HepG2 (cell line): ENCODE measurements around the gene MRPL38. TPM values are rescaled to one million over a fixed set of nuclear protein-coding genes. Genes with fewer than 3 reads are reported as not detected.

Experiments used
- CHD2 ChIP-seq: IDR thresholded peaks from 2 replicates; pipeline ENCODE4 v1.6.1; 2011; ENCODE audit warnings: low read depth, low read length, improper control_type of control experiment
- MIXL1 ChIP-seq: IDR thresholded peaks from 2 replicates; pipeline ENCODE4 v1.6.1; 2016
- PHB2 ChIP-seq: fragments of 450-650 bp; IDR thresholded peaks from 2 replicates; pipeline ENCODE4 v1.6.1; 2018; ENCODE audit not compliant: partially characterized antibody
- RBAK ChIP-seq: sonication (generic); formaldehyde crosslinking; IDR thresholded peaks from 2 replicates; pipeline ENCODE4 v1.5.1; 2020; ENCODE audit warnings: mild to moderate bottlenecking, missing genetic modification reagents
- RXRB ChIP-seq: IDR thresholded peaks from 2 replicates; pipeline ENCODE4 v1.6.1; 2016; ENCODE audit warnings: borderline replicate concordance, missing genetic modification reagents, missing compliant biosample characterization
- SIX4 ChIP-seq: sonication (generic); formaldehyde crosslinking; IDR thresholded peaks from 2 replicates; pipeline ENCODE4 v1.4.0; 2020; ENCODE audit warnings: missing genetic modification reagents
- SP2 ChIP-seq: sonication (generic); formaldehyde crosslinking; IDR thresholded peaks from 2 replicates; pipeline ENCODE4 v1.5.1; 2020; ENCODE audit warnings: mild to moderate bottlenecking, missing genetic modification reagents
- SYNCRIP ChIP-seq: fragments of 200-400 bp; formaldehyde crosslinking; IDR thresholded peaks from 2 replicates; pipeline ENCODE4 v1.6.1; 2018; ENCODE audit warnings: mild to moderate bottlenecking, low read depth, low read length; ENCODE audit not compliant: insufficient read depth
- TOPORS ChIP-seq: sonication (generic); formaldehyde crosslinking; IDR thresholded peaks from 2 replicates; pipeline ENCODE4 v1.8.0; 2023; ENCODE audit warnings: mild to moderate bottlenecking, missing genetic modification reagents
- WIZ ChIP-seq: sonication (generic); formaldehyde crosslinking; IDR thresholded peaks from 2 replicates; pipeline ENCODE4 v1.5.1; 2020; ENCODE audit warnings: mild to moderate bottlenecking, missing genetic modification reagents
- ZBTB7A ChIP-seq: sonication (generic); formaldehyde crosslinking; IDR thresholded peaks from 2 replicates; pipeline ENCODE4 v1.8.0; 2022; ENCODE audit warnings: mild to moderate bottlenecking, missing genetic modification reagents
- ZNF136 ChIP-seq: sonication (generic); formaldehyde crosslinking; IDR thresholded peaks from 2 replicates; pipeline ENCODE4 v1.8.1; 2022; ENCODE audit warnings: low read depth, mild to moderate bottlenecking, moderate library complexity, missing genetic modification reagents
- polyA plus RNA-seq, 8 experiments: library from polyadenylated mRNA; depleted of rRNA in 3 of 8; stranded (reverse) in 7 of 8; unstranded in 1 of 8; fragments of >200 nt; fragmentation: Illumina TruSeq in 4 of 8; extraction: Trizol in 4 of 8; gene quantifications; 2 replicates each; pipeline versions ENCODE4 v1.2.1 to v1.2.3, GENCODE V29; 2011 to 2016; ENCODE audit warnings: low read depth in 4 of 8, missing spikeins in 1 of 8, mixed read lengths in 1 of 8; ENCODE audit not compliant: insufficient read depth in 1 of 8
- total RNA-seq, 5 experiments: library from RNA; depleted of rRNA; stranded (reverse); fragments of >200 nt; fragmentation: Illumina TruSeq; extraction: Trizol; gene quantifications; 2 replicates each; pipeline ENCODE4 v1.2.3, GENCODE V29; 2016; ENCODE audit warnings: low read depth in 1 of 5
- TF ChIP-seq, protein P1 (sequence below): sonication (generic); formaldehyde crosslinking; IDR thresholded peaks from one replicate; pipeline ENCODE4 v1.5.1; 2020; ENCODE audit warnings: mild to moderate bottlenecking, missing genetic modification reagents; ENCODE audit errors: not compliant biosample characterization
- TF ChIP-seq, protein P2 (sequence below): sonication (generic); formaldehyde crosslinking; IDR thresholded peaks from 2 replicates; pipeline ENCODE4 v1.5.0; 2020; ENCODE audit warnings: missing genetic modification reagents
- TF ChIP-seq, protein P3 (sequence below): sonication (generic); formaldehyde crosslinking; IDR thresholded peaks from 2 replicates; pipeline ENCODE4 v1.8.0; 2022; ENCODE audit warnings: missing genetic modification reagents, mild to moderate bottlenecking, borderline replicate concordance
- TF ChIP-seq, protein P4 (sequence below): sonication (generic); formaldehyde crosslinking; IDR thresholded peaks from 2 replicates; pipeline ENCODE4 v1.8.0; 2022; ENCODE audit warnings: mild to moderate bottlenecking, missing genetic modification reagents
- TF ChIP-seq, protein P5 (sequence below): sonication (generic); formaldehyde crosslinking; IDR thresholded peaks from 2 replicates; pipeline ENCODE4 v1.4.0; 2020; ENCODE audit warnings: mild to moderate bottlenecking, missing genetic modification reagents

Gene MRPL38
- total and polyA plus RNA-seq, 2 of the 13 experiments (the other 11 are each of a cell fraction or from before 2014, with no cell fraction given), result 83.7 to 125 TPM

DNA sequence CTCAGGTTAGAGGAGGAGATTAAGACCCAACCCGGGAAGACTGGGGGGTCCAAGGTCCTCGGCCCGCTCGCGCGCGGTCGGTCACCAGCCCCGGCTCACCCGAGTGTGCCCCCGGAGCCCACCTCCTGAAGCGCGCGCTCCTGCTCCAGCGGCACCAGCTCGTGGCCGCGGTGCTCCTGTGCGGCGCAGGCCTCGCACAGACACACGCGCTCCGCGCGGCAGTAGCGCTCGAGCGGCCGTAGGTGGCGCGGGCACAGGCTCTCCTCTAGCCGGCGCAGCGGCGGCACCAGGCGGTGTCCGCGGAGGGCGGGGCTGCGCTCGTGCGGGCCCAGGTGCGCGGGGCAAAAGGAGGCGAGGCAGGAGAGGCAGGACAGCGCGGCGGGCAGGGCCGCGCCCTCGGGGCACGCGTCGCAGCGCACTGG is 26.9 kb downstream of the MRPL38 start (continued):
- TF ChIP-seq, protein P1, sequence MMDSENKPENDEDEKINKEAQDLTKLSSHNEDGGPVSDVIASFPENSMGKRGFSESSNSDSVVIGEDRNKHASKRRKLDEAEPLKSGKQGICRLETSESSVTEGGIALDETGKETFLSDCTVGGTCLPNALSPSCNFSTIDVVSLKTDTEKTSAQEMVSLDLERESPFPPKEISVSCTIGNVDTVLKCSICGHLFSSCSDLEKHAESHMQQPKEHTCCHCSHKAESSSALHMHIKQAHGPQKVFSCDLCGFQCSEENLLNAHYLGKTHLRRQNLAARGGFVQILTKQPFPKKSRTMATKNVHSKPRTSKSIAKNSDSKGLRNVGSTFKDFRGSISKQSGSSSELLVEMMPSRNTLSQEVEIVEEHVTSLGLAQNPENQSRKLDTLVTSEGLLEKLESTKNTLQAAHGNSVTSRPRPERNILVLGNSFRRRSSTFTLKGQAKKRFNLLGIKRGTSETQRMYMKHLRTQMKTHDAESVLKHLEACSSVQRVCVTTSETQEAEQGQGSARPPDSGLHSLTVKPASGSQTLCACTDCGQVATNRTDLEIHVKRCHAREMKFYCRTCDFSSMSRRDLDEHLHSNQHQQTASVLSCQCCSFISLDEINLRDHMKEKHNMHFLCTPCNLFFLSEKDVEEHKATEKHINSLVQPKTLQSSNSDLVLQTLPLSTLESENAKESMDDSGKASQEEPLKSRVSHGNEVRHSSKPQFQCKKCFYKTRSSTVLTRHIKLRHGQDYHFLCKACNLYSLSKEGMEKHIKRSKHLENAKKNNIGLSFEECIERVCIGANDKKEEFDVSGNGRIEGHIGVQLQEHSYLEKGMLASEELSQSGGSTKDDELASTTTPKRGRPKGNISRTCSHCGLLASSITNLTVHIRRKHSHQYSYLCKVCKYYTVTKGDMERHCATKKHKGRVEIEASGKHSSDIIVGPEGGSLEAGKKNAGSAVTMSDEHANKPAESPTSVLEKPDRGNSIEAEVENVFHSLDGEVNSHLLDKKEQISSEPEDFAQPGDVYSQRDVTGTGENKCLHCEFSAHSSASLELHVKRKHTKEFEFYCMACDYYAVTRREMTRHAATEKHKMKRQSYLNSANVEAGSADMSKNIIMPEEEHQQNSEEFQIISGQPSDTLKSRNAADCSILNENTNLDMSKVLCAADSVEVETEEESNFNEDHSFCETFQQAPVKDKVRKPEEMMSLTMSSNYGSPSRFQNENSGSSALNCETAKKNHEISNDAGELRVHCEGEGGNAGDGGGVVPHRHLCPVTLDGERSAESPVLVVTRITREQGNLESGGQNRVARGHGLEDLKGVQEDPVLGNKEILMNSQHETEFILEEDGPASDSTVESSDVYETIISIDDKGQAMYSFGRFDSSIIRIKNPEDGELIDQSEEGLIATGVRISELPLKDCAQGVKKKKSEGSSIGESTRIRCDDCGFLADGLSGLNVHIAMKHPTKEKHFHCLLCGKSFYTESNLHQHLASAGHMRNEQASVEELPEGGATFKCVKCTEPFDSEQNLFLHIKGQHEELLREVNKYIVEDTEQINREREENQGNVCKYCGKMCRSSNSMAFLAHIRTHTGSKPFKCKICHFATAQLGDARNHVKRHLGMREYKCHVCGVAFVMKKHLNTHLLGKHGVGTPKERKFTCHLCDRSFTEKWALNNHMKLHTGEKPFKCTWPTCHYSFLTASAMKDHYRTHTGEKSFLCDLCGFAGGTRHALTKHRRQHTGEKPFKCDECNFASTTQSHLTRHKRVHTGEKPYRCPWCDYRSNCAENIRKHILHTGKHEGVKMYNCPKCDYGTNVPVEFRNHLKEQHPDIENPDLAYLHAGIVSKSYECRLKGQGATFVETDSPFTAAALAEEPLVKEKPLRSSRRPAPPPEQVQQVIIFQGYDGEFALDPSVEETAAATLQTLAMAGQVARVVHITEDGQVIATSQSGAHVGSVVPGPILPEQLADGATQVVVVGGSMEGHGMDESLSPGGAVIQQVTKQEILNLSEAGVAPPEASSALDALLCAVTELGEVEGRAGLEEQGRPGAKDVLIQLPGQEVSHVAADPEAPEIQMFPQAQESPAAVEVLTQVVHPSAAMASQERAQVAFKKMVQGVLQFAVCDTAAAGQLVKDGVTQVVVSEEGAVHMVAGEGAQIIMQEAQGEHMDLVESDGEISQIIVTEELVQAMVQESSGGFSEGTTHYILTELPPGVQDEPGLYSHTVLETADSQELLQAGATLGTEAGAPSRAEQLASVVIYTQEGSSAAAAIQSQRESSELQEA (CRISPR knock-in tag), result peak; percentile 78
- TF ChIP-seq CHD2 (no peak), SP2 (CRISPR knock-in tag) (no peak), WIZ (CRISPR knock-in tag) (no peak), RBAK (CRISPR knock-in tag) (no peak), ZBTB7A (peak; percentile 41; the same call in 1 of the 2 replicates), TOPORS (CRISPR knock-in tag) (peak; percentile 90), RXRB (no peak), MIXL1 (CRISPR knock-in tag) (no peak), SYNCRIP (no peak), ZNF136 (no peak), PHB2 (no peak), SIX4 (CRISPR knock-in tag) (no peak)
- TF ChIP-seq, protein P2, sequence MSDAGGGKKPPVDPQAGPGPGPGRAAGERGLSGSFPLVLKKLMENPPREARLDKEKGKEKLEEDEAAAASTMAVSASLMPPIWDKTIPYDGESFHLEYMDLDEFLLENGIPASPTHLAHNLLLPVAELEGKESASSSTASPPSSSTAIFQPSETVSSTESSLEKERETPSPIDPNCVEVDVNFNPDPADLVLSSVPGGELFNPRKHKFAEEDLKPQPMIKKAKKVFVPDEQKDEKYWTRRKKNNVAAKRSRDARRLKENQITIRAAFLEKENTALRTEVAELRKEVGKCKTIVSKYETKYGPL (CRISPR knock-in tag), result no peak; the same call in 1 of the 2 replicates
- TF ChIP-seq, protein P3, sequence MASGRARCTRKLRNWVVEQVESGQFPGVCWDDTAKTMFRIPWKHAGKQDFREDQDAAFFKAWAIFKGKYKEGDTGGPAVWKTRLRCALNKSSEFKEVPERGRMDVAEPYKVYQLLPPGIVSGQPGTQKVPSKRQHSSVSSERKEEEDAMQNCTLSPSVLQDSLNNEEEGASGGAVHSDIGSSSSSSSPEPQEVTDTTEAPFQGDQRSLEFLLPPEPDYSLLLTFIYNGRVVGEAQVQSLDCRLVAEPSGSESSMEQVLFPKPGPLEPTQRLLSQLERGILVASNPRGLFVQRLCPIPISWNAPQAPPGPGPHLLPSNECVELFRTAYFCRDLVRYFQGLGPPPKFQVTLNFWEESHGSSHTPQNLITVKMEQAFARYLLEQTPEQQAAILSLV (CRISPR knock-in tag), result peak; percentile 25; the same call in 1 of the 2 replicates
- TF ChIP-seq, protein P4, sequence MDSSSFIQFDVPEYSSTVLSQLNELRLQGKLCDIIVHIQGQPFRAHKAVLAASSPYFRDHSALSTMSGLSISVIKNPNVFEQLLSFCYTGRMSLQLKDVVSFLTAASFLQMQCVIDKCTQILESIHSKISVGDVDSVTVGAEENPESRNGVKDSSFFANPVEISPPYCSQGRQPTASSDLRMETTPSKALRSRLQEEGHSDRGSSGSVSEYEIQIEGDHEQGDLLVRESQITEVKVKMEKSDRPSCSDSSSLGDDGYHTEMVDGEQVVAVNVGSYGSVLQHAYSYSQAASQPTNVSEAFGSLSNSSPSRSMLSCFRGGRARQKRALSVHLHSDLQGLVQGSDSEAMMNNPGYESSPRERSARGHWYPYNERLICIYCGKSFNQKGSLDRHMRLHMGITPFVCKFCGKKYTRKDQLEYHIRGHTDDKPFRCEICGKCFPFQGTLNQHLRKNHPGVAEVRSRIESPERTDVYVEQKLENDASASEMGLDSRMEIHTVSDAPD (CRISPR knock-in tag), result no peak
- TF ChIP-seq, protein P5, sequence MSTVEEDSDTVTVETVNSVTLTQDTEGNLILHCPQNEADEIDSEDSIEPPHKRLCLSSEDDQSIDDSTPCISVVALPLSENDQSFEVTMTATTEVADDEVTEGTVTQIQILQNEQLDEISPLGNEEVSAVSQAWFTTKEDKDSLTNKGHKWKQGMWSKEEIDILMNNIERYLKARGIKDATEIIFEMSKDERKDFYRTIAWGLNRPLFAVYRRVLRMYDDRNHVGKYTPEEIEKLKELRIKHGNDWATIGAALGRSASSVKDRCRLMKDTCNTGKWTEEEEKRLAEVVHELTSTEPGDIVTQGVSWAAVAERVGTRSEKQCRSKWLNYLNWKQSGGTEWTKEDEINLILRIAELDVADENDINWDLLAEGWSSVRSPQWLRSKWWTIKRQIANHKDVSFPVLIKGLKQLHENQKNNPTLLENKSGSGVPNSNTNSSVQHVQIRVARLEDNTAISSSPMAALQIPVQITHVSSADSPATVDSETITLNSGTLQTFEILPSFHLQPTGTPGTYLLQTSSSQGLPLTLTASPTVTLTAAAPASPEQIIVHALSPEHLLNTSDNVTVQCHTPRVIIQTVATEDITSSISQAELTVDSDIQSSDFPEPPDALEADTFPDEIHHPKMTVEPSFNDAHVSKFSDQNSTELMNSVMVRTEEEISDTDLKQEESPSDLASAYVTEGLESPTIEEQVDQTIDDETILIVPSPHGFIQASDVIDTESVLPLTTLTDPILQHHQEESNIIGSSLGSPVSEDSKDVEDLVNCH (CRISPR knock-in tag), result no peak
